NCI-H510A treated with DMSO at 0.1 percent for 48 hours (cell line): ENCODE results near the gene TIPARP.

Experiments used
- DNase-seq: peaks from one replicate; lab custom pipeline; 2025; lab: John Stamatoyannopoulos, UW

The TIPARP gene

DNA sequence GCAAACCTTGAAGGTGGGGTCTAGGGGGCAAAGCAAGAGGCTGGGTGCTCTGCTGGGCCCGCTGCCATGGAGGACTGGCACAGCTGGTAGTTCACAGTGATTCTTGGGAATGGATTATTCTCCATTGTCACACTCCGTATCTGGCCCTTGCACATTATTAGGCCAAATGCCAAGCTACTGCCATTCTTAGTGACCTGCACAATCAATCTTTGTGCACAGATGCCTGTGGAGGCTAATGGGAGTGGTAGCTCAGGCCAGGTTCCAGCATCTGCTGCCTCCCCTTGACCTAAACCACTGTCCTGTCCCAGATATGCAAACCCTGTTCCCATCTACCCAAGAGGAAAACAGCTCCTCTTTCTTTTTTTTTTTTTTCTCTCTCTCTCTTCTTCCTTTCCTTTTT, 67.5 kb downstream of the TIPARP start:
- DNase-seq, result no peak

DNA sequence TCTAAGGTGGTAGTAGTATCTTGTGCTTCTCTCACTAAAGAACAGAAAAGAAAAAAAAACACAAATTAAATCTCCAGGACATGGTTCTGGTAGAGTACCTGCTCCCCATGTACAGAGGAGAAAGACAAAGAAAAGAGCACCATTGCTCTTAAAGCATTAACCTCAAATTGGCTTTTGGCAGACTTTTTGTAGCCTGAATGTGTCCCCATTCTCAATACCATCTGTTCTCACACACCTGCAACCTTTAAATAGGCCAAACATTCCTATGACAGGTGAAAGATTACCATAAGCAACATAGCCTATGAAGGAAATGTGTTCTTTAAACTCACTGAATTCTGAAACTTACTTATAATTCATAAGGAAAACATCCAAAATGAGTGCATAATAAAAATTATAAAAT, 68.0 kb downstream of the TIPARP start:
- no peak for DNase-seq

DNA sequence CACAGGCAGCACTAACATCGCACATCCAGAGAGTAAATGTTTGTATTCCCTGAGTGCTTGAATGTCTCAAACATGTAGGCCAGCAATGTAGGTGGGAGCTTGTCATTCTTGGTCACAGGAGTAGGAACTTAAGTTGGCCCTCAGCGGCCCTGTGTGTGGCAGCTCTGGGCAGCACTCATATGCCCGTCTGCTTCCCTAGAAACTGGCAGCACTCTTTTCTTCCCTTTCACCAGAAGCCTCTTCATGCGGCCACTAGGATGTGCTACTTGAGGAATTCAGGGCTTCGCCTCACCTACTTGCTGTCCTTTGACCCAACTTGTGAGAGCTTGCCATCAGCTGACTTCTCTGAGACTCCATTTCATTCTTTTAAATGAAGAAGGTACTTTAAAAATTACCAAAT, 69.5 kb downstream of the TIPARP start:
- no peak for DNase-seq

DNA sequence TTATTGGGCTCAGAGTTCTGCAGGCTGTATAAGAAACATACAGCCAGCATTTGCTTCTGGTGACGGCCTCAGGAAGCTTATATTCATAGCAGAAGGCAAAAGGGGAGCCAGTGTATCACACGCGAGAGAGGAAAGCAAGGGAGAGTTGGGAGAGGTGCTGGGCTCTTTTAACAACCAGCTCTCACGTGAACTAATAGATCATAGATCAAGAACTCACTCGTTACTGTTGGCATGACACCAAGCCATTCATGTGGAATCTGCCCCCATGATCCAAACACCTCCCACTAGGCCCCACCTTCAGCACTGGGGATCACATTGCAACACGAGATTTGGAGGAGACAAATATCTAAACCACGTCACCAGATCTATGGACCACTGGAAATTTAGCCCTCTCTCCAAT, 70.2 kb downstream of the TIPARP start:
- no peak for DNase-seq

- DNase-seq, result no peak
These were observed 71.4 kb downstream of the TIPARP start for GRCh38 chr3:156745766-156746165.

DNA sequence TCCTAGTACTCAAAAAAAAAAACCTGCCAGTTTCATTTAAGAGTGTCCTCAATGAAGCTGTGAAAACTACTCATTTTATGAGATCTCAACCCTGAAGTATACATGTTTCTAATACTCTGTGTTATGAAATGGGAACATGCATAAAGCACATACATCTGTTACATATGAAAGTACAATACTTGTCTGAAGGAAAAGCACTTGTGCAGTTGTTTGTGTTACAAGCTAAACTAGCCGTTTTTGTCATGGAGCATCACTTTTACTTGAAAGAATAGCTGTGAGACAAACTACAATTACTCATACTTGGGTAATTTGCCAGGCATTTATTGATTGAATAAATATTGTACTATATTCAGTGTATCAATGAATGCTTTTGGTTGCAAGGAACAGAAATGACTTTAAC, 72.7 kb downstream of the TIPARP start:
- DNase-seq, result no peak

DNA sequence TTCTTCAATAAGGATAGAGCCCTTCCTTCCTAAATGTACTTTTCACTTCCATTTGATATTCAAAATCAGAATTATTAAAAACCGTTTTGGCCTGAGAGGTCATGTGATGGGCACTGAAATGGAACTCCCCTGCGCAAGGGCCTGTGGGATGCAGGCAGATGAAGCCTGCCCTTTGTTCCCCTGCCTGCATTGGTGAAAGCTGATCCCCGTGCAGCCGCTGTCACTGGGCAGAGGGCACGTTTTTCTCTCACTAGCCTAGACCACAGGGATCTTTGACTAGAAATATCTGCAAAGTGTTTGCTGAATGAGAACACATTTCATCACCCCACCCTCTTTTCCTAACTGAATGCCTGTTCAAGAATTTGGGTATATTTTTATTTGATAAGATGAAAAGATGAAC, 74.9 kb downstream of the TIPARP start:
- DNase-seq, result no peak

DNA sequence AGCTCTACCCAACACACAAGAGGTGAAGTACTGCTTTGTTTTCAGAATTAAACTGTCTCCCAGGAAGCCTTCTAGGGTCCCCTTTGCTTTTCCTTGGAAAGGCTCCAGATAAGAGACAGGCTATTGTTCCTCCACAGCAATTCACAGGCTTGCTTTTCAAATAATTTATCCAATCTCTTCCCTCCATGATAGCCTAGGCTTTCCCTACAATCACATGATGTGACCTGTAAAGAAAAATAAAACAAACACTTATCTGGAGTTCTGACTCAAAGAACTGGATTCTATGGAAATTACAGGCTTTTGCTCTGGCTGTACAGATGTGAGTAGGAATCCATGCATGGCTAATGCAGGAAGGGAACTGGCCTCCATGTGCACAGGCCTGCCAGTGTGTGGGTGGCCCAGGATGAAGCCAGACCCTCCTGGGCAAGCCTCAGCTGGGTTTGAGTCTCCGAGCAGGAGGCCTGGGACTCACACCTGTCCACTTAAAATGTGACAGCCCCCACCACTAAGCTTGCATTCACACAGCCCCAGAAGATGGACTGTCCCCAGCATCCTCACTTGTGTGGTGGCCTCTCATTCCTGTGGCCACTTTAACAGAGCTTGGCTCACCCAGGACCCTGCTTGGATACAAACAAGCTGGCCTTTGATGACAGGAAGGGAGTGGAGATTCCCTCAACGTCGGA, 75.9 kb downstream of the TIPARP start:
- DNase-seq, result no peak

GRCh38 chr3:156750874-156751245, 76.5 kb downstream of the TIPARP start:
- no peak for DNase-seq

- no peak for DNase-seq
These were observed 77.2 kb downstream of the TIPARP start for GRCh38 chr3:156751461-156752025.
